Endothelial cell of umbilical vein (primary cell): ENCODE results near the gene ACTMAP.

Experiments
- CTCF ChIP-seq, 2 donors: IDR thresholded peaks; 1 replicate in 1 of 2; 2 replicates in 1 of 2; pipeline ENCODE4 v1.5.1; 2011; ENCODE audit warnings: low read length in 2 of 2, mild to moderate bottlenecking in 2 of 2, moderate library complexity in 2 of 2, control low read depth in 1 of 2, inconsistent platforms in 1 of 2, low read depth in 1 of 2; ENCODE audit not compliant: insufficient read depth in 1 of 2; ENCODE audit errors: extremely low read depth in 1 of 2
- EZH2 ChIP-seq: IDR thresholded peaks from 2 replicates; pipeline ENCODE4 v1.6.1; 2012; ENCODE audit warnings: borderline replicate concordance, low read depth, mild to moderate bottlenecking, moderate library complexity, low read length, inconsistent platforms; ENCODE audit not compliant: severe bottlenecking
- FOS ChIP-seq: IDR thresholded peaks from 2 replicates; pipeline ENCODE4 v1.6.1; 2011; ENCODE audit warnings: mild to moderate bottlenecking, low read length, moderate library complexity, borderline replicate concordance; ENCODE audit not compliant: insufficient read depth
- MAX ChIP-seq: IDR thresholded peaks from 2 replicates; pipeline ENCODE4 v1.6.1; 2011; ENCODE audit not compliant: insufficient read depth, insufficient read length
- POLR2A ChIP-seq: IDR thresholded peaks from 2 replicates; pipeline ENCODE4 v1.6.1; 2012; ENCODE audit warnings: low read depth, mild to moderate bottlenecking, control low read depth, low read length
- POLR2AphosphoS5 ChIP-seq: IDR thresholded peaks from 2 replicates; pipeline ENCODE4 v1.6.1; 2012; ENCODE audit warnings: low read depth, mild to moderate bottlenecking, control low read depth, low read length, moderate library complexity; ENCODE audit not compliant: insufficient read depth

- TF ChIP-seq CTCF (IDR thresholded peaks at IDR 0.05; ENCODE audit: extremely low read depth in 1 of 2, insufficient read depth in 1 of 2, low read depth in 1 of 2, low read length in 2 of 2) (no peak), MAX (no peak), POLR2A (no peak), EZH2 (no peak), FOS (no peak), POLR2AphosphoS5 (no peak)
Measured at GRCh38 chr19:40742477-40742876, 7.8 kb downstream of the ACTMAP start.
